Activated CD8-positive, alpha-beta T cell treated with anti-CD3 and anti-CD28 coated beads for 36 hours (primary cell): ENCODE data around the gene CLCN2. TPM values are rescaled to one million over a fixed set of nuclear protein-coding genes. Genes with fewer than 3 reads are reported as not detected.

Experiments
- ATAC-seq: fragments of 200-7000 bp; cut with Tn5 transposase; one replicate; pipeline ENCODE4 v1.10.0; 2021; ENCODE audit warnings: mild to moderate bottlenecking, moderate library complexity
- CTCF ChIA-PET: fragments of 350-600 bp; sonication (Branson Sonifier 250); formaldehyde crosslinking; loops from one replicate; lab custom pipeline; 2021; ENCODE audit warnings: antibody characterized with exemption; lab: Charles Lee
- POLR2A ChIA-PET: fragments of 350-600 bp; sonication (Branson Sonifier 250); formaldehyde crosslinking; loops from one replicate; lab custom pipeline; 2021; ENCODE audit warnings: antibody characterized with exemption; lab: Charles Lee
- DNase-seq: peaks from one replicate; pipeline ENCODE4 v3.0.0-alpha.2; 2020
- H3K27ac Mint-ChIP-seq: one replicate; pipeline ENCODE4 v1.8.0; 2021; ENCODE audit warnings: mild to moderate bottlenecking, mixed read lengths
- H3K27me3 Mint-ChIP-seq: one replicate; pipeline ENCODE4 v1.8.0; 2021; ENCODE audit warnings: mixed read lengths
- H3K36me3 Mint-ChIP-seq: one replicate; pipeline ENCODE4 v1.8.0; 2021; ENCODE audit warnings: low read depth, mixed read lengths
- H3K4me1 Mint-ChIP-seq: one replicate; pipeline ENCODE4 v1.8.0; 2021; ENCODE audit warnings: low read depth, mixed read lengths
- H3K4me3 Mint-ChIP-seq: one replicate; pipeline ENCODE4 v1.8.0; 2021; ENCODE audit warnings: mild to moderate bottlenecking, moderate library complexity, mixed read lengths
- H3K9me3 Mint-ChIP-seq: one replicate; pipeline ENCODE4 v1.8.0; 2021; ENCODE audit warnings: mixed read lengths
- intact Hi-C: fragments of 100-400 bp; cut with micrococcal nuclease; formaldehyde crosslinking; loops from one replicate; pipeline ENCODE4 v1.10.0; 2022
- total RNA-seq, 2 experiments: library from RNA; stranded (reverse); gene quantifications; one replicate each; pipeline ENCODE4 v1.2.3, GENCODE V29; 2021
- TF ChIP-seq, protein P1 (sequence below): fragments of 200-600 bp; IDR thresholded peaks from one replicate; pipeline ENCODE4 v1.8.0; 2022; ENCODE audit warnings: antibody characterized with exemption, mild to moderate bottlenecking

Gene CLCN2
- total RNA-seq, 2 experiments from 2014 or later = 4.0 to 4.2 TPM

DNA sequence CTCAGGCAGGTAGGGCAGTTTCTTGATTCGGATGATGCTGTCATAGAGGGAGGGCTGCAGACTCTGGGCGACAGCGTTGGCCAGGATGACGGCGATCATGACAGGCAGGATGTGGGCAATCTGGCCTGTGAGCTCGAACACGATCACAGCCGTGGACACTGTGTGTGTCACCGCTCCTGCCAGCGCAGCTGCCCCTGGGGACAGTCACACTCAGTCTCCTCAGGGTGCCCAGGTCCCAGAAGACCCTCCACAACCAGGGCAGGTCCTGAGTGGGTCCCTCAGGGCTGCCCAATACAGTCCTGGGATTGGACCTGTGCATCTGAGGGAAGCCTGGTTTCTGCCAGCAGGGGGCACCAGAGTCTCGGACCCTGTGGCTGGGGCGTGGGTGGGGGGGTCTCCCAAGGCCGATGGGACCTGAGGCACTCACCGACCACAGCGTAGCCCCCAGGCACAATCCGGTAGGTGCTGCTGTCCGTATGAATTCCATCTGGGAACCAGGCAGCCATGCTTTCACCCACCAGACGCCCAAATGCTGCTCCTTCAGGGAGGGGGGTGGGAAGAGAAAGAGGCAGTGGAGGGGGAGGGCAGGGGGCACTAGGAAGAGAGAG is 7.2 kb downstream of the CLCN2 start:
- no peaks in the 10 kb centered on the region for H3K27me3 Mint-ChIP-seq
- peak overlapping the region; percentile 11 for H3K27ac Mint-ChIP-seq
- peak; percentile 89 for ATAC-seq
- H3K9me3 Mint-ChIP-seq = no peaks in the 10 kb centered on the region
- H3K4me3 Mint-ChIP-seq = no peak overlapping the region
- TF ChIP-seq, protein P1, sequence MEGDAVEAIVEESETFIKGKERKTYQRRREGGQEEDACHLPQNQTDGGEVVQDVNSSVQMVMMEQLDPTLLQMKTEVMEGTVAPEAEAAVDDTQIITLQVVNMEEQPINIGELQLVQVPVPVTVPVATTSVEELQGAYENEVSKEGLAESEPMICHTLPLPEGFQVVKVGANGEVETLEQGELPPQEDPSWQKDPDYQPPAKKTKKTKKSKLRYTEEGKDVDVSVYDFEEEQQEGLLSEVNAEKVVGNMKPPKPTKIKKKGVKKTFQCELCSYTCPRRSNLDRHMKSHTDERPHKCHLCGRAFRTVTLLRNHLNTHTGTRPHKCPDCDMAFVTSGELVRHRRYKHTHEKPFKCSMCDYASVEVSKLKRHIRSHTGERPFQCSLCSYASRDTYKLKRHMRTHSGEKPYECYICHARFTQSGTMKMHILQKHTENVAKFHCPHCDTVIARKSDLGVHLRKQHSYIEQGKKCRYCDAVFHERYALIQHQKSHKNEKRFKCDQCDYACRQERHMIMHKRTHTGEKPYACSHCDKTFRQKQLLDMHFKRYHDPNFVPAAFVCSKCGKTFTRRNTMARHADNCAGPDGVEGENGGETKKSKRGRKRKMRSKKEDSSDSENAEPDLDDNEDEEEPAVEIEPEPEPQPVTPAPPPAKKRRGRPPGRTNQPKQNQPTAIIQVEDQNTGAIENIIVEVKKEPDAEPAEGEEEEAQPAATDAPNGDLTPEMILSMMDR = peak; percentile 76
- H3K36me3 Mint-ChIP-seq = no peaks in the 10 kb centered on the region
- POLR2A ChIA-PET = interaction anchor here (0.8 to 2.0 kb wide), 5 partner anchors 16 to 159 kb away, joined by 3 to 8 read pairs (median 4); partner anchors contain the start of gene FAM131A
- CTCF ChIA-PET = interaction anchor here (0.6 to 3.1 kb wide), 20 partner anchors 9 to 196 kb away, joined by 3 to 25 read pairs (median 4); partner anchors contain the start of gene FAM131A
- intact Hi-C loops = no loop called here
- DNase-seq = peak; percentile 82
- peaks cover 4% of the 10 kb centered on the region for H3K4me1 Mint-ChIP-seq

DNA sequence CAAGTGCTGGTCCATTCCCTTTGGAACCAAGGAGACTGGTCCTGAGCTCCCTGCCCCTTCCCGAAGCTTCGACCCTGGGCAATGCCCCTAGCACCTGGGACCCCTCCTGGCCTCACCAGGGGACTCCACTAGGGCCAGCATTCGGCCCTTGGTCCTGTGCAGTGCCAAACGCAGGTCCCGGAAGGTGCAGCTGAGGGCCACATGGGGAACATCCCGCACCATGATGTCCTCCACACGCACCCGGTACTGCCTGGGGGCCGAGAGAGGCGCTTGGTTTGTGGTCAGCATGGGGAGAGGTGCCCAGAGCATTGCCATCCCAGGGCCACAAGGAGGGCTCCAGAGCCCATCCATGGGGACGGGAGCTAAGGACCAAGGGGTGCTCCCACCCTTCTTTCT is 7.9 kb downstream of the CLCN2 start:
- DNase-seq (no peak), ATAC-seq (no peak)
- ChIA-PET CTCF (interaction anchor here (0.6 to 3.1 kb wide), 19 partner anchors 8 to 195 kb away, joined by 3 to 25 read pairs (median 4); partner anchors contain the start of gene FAM131A), POLR2A (interaction anchor here (0.8 to 2.0 kb wide), 4 partner anchors 15 to 160 kb away, joined by 3 to 8 read pairs (median 4); partner anchors contain the start of gene FAM131A)
- H3K27me3 Mint-ChIP-seq = no peaks in the 10 kb centered on the region
- H3K4me1 Mint-ChIP-seq = peaks cover 4% of the 10 kb centered on the region
- no peak overlapping the region for H3K27ac Mint-ChIP-seq
- no peaks in the 10 kb centered on the region for H3K36me3 Mint-ChIP-seq
- H3K4me3 Mint-ChIP-seq = no peak overlapping the region
- intact Hi-C loops = no loop called here
- H3K9me3 Mint-ChIP-seq = no peaks in the 10 kb centered on the region
- TF ChIP-seq, protein P1 = no peak

DNA sequence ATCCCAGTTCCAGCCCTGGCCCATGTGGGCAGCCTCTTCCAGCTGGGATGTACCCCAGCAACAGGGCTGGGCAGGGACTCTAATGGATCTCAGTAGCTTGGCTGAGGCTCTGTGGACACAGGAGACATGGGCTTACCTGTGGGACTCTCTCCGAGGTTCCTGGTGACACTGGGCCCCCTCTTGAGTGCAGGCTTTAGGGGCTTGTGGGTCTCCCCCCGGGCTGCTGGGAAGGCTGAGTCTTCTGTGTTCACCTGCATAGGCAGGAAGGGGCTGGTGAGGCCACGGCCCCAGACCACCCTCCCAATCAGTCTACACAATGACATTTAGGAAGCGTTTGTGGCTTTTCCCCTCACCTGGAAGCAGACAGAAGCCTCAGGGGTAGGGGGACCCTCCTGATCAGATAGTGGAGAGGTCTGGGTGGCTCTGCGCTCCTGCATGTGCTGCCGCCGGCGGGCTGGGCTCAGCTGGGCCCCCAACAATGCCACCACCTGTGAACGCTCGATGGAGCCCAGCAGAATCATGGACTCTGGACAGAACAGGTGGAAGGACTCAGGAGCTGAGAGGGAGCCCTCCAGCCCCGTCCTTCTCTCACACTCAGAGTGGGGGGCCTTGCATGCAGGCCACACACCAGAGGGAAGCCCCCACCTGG is 8.4 kb downstream of the CLCN2 start:
- Mint-ChIP-seq H3K4me3 (no peak overlapping the region), H3K27ac (no peak overlapping the region), H3K9me3 (no peaks in the 10 kb centered on the region), H3K27me3 (no peaks in the 10 kb centered on the region), H3K4me1 (peaks cover 4% of the 10 kb centered on the region), H3K36me3 (no peaks in the 10 kb centered on the region)
- intact Hi-C loops = no loop called here
- CTCF ChIA-PET = interaction anchor here (0.9 to 3.1 kb wide), 14 partner anchors 7 to 195 kb away, joined by 3 to 25 read pairs (median 5); partner anchors contain the start of gene FAM131A
- POLR2A ChIA-PET = interaction anchor here (1.3 to 2.0 kb wide), 2 partner anchors 14 to 161 kb away, joined by 3 to 8 read pairs; no protein-coding TSS in a partner anchor
- no peak for ATAC-seq
- TF ChIP-seq, protein P1 = no peak
- no peak for DNase-seq

DNA sequence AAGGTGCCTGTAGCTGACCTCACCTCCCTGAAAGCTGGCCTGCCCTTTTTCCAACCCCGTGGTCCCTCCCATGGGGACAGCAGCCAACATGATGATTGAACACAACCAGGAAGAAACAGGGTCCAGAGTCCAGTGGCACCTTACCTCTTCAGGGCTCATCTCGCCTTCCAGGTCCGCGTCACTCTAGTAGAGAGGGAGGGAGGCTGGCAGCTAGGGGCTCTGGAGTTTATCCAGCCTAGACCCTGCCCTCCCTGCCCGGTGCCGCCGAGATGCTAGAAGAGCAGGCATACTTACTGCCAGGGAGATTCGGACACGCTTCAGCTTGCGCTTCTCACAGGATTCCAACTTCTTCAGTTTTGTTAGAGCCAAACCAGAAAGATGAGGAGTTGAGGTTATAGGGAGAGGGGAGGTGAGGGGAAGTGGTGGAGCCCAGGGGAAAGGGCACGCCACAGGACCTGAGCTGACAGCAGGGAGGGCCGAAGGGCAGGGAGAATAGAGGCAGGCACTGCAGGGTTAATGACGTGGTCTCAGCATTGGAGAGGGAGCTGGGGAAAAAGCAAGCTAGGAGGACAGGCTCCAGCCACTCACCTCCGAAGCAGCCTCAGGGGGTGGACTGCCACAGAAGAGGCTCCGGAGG is 9.1 kb downstream of the CLCN2 start:
- Mint-ChIP-seq H3K36me3 (no peaks in the 10 kb centered on the region), H3K4me1 (peaks cover 4% of the 10 kb centered on the region), H3K9me3 (no peaks in the 10 kb centered on the region), H3K4me3 (no peak overlapping the region), H3K27ac (no peak overlapping the region), H3K27me3 (no peaks in the 10 kb centered on the region)
- TF ChIP-seq, protein P1 = no peak
- no peak for DNase-seq
- ChIA-PET CTCF (interaction anchor here (2.0 kb wide), 1 partner anchor 20 kb away, joined by 6 read pairs; no protein-coding TSS in a partner anchor), POLR2A (interaction anchor here (2.1 kb wide), 1 partner anchor 9 kb away, joined by 11 read pairs; the partner anchor contains the start of genes CLCN2 and POLR2H)
- intact Hi-C loops = no loop called here
- ATAC-seq = no peak
